SK-N-SH (cell line): Measurements from ENCODE around the gene KLHDC8A.

Source experiments
- CTCF ChIP-seq: fragments of 200-600 bp; sonication (generic); IDR thresholded peaks from 2 replicates; pipeline ENCODE4 v1.6.1; 2017; ENCODE audit warnings: antibody characterized with exemption, mild to moderate bottlenecking, moderate library complexity
- EP300 ChIP-seq, 2 experiments: IDR thresholded peaks; 2 replicates each; pipeline versions ENCODE4 v1.4.0 to v1.6.1; 2012; ENCODE audit warnings: borderline replicate concordance in 1 of 2, low read depth in 1 of 2, low read length in 1 of 2
- JUND ChIP-seq: IDR thresholded peaks from 2 replicates; pipeline ENCODE4 v1.4.0; 2012
- RAD21 ChIP-seq: IDR thresholded peaks from 2 replicates; pipeline ENCODE4 v1.6.1; 2012; ENCODE audit warnings: mild to moderate bottlenecking, low read length
- REST ChIP-seq: IDR thresholded peaks from 2 replicates; pipeline ENCODE4 v1.6.1; 2012; ENCODE audit warnings: mild to moderate bottlenecking, low read depth, low read length, moderate library complexity

GRCh38 chr1:205330150-205330549 is 26.6 kb downstream of the KLHDC8A start:
- TF ChIP-seq EP300 (IDR thresholded peaks at IDR 0.05; ENCODE audit: borderline replicate concordance in 1 of 2, low read depth in 1 of 2, low read length in 1 of 2) (no peak), CTCF (no peak), REST (no peak), RAD21 (no peak), JUND (no peak)
